Glomerular visceral epithelial cell (primary cell): ENCODE measurements around the gene IFRD1.
"Not testable (repeated sequence)": the region's sequence is repeated elsewhere in the genome, so short reads cannot be mapped to it uniquely, and the experiment has no call there.

Experiments used
- DNase-seq: peaks from one replicate; pipeline ENCODE4 v3.0.0-alpha.2; 2016; ENCODE audit errors: extremely low spot score

IFRD1 gene

DNA sequence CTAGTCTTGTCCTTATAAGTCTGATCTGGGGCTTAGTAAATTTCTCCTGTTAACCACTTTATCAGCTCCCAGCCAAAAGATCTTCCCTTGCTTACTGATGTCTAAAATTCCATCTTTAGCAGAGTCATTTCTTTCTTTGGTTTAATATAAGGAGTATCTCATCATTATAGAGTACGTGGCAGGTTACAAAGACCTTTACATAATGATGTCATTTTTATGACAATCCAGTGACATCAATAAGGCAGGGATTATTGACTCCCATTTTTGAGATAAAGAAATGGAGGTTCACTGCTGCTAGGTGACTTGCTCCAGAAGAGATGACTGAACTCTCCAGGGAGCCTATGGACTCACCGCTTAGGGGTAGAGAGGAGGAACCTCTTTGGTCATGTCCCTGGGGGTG lies 8.1 kb upstream of the IFRD1 start:
- DNase-seq: no peak

- DNase-seq: no peak
These were observed 5.8 kb upstream of the IFRD1 start for GRCh38 chr7:112444505-112444904.

DNA sequence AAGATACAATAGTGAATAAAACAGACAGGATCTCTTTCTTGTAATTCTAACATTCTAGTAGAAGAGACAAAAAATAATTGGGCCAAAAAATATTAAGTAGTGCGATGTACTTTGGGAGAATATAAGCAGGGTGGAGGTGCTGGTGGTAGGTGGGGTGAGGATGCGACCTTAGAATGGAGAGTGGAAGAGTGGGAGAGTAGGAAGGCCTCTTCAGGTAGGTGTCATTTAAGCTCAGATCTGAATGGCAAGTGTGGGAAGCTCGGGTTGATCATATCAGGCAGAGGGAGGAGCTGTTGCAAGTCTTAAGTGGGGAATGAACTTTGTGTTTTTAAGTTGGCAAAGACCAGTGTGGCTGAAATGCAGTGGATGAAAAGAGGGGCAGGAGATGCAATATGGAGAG lies 3.8 kb upstream of the IFRD1 start:
- no peak for DNase-seq

GRCh38 chr7:112447406-112447805 lies 2.9 kb upstream of the IFRD1 start:
- no peak for DNase-seq

DNA sequence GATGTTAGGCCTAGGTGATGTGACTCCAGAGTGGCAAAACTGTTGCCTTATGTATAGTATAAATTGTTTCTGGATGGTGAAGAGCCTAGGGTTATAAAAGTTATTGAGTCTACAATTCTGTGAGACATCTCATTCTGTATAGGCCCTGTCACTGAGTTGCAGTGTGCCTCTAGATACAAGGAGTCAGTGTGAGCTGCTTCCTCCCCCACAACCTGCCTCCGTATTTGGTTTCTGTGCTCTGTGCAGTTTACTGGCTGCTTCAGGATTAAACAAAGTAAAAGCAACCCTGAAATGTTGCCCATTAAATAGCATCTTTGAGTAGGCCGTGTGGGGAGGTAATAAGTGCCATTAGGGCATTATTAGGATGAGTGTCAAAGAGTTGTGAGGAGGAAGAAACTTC lies 1.9 kb upstream of the IFRD1 start:
- DNase-seq: no peak

DNA sequence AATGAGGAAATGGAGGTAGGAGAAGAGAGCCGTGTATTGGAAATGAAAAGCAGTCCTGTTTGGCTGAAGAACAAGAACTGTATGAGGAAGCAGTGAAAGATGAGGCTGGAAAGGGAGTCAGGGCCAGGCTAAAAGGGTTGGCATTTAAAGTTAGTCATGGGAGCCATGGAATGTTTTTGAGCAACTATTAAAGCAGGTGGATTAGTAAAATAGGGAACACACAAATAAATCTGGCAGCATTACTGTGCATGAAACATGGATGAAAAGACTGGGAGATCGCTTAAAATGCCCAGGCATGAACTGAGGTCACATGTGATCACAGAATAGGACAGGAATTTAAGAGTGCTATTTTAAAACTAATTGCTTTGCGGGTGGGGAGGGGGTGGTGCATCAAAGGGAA lies 1.4 kb upstream of the IFRD1 start:
- DNase-seq: no peak

DNA sequence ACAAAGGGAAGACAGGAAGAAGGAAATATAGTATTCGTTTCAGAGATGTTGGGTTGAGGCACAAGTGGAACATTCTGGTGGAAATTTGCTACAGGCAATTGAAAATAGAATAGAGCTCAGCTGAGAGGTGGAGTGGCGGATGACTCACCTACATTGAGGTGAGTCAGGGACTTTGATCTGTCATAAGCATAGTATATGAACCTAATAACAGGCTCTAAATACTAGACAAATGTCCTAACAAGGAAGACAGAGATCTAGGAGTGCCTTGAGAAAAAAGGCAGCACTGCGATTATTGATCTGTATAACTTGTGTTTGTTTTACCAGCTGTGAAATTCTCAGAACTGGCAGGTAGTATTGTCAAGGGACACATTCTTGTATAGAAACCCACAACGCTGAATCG lies 907 bp upstream of the IFRD1 start:
- peak; percentile 51 for DNase-seq

DNA sequence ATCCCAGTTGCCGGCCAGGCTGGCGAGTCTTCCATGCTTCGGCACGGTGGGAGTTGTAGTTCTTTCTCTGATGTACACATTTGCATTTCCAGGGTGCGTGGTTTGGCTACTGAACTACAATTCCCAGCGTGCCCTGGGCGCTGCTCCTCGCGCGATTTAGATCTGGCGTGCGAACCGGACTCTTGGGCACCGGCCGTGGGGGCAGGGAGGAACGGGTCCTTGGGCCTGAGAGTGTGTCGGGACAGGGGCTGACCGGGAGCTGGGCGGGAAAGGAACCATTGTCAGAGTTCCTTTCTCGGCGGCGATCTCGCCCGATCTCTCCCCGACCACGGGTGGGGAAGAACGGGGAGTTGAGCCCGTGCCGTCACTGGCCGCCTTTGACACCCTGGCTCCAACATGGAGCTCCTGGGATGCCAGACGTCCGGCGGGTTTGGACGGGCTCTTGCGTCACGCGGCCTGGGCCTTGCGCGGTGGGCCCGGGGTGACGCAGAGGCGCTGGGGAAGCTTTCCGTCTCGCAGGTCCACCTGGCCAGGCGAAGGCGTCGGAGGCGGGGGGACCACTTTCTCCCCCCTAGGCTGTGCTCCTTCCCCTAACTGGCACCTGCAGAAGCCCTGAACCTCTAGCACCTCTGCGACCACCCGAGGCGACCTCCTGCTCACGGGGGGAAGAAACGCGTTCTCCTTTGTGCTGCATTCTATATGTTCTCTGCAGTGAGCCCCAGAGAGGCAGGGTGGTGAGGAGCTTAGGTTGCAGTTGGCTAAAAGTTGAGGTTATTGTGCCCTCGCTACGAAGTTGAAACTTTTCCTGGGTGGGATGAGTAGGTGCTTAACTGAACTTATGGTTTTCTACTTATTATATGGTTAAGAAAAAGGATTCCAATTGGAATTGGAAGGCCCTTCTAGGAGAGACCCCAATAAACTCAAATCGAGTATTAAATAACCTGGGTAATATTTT lies 824 bp downstream of the IFRD1 start:
- DNase-seq: peak; percentile 93

DNA sequence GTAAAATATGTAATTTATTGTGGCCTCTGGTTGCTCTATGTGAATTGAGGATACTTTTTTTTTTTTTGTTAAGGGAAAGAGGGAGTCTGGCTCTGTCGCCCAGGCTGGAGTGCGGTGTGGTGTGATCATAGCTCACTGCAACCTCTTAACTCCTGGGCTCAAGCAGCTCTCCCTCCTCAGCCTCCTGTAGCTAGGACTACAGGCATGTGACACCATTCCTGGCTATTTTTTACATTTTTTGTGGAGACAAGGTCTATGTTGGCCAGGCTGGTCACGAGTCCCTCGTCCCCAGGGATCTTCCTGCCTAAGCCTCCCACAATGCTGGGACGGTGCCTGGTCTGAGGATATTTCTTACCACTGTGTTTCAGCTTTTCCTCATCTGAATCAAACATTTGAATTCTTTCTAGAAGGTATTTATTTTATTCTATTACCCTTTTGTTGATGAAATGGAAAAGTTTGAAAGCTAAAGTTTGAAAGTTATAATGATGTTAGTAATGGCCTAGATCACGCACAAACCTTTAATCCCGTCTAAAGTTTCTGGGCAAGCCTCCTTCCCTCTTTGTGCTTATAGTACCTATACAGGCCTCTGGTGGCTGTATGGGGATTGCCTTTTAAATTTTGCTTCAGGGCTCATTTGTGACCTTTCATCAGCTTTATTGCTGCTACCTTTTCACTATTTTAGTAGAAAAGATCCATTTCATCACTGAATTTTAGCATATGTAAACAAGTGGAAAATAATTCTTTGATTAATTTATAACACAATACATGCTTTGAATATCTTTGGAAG lies 2.0 kb downstream of the IFRD1 start:
- peak; percentile 46 for DNase-seq

DNA sequence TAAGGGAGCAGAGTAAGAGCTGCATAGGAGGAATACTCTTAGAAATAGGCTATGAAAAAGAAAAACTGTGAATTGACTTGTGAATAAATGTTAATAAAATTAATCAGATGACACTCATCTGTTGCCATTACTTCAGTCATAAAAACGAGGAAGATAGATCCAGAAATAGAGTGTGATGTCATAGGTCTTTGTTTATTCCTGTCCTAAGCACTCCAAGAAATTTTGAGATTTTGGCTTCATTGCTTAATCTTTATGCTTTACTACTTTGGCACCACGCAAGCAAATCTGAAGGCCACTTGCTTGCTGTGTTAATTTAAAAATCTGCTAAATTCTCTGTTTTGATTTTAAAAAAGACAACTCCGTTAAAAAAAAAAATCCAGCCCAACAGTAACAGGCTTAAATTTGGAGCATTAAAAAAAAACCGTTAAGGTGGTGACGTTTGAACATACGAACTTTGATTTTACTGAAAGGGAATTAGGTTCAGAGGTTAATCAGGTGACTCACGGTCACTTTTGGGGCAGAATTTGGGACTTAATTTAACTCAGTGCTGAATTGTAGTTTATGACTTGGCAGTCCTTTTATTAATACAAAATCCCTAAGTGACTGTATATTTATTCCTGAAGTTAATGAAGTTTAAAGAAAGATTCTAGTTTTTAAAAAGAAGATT lies 3.4 kb downstream of the IFRD1 start:
- DNase-seq: peak; percentile 12

DNA sequence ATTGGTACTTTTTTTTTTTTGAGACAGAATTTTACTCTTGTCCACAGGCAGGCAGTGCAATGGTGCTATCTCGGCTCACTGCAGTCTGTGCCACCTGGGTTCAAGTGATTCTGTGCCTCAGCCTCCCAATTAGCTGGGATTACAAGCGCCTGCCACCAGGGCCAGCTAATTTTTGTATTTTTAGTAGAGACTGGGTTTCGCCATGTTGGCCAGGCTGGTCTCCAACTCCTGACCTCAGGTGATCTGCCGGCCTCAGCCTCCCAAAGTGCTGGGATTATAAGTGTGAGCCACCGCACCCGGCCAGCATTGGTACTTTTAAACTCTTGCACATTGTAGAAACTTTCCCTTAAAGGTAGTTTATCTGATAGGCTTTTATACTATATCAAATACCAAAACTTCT lies 3.9 kb downstream of the IFRD1 start:
- DNase-seq: not testable (repeated sequence)

GRCh38 chr7:112459645-112460044 lies 9.4 kb downstream of the IFRD1 start:
- DNase-seq: no peak

DNA sequence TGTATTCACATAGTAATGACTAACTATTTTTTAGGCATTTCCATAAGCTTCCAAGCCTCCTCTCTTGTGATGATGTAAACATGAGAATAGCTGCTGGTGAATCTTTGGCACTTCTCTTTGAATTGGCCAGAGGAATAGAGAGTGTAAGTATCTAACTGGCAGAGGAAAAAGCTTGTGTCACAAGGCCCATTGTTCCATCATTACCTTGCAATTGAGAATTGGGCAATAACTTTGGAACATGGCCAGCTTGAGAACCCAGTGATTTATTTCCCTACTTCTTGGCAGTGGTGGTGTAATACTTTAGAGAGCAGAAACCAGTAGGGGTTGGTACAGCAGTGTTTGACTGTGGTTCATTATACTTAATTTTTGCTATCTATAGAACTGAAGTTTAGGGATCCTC lies 12.0 kb downstream of the IFRD1 start:
- peak; percentile 45 for DNase-seq

GRCh38 chr7:112467867-112468266 lies 17.6 kb downstream of the IFRD1 start:
- DNase-seq: no peak

DNA sequence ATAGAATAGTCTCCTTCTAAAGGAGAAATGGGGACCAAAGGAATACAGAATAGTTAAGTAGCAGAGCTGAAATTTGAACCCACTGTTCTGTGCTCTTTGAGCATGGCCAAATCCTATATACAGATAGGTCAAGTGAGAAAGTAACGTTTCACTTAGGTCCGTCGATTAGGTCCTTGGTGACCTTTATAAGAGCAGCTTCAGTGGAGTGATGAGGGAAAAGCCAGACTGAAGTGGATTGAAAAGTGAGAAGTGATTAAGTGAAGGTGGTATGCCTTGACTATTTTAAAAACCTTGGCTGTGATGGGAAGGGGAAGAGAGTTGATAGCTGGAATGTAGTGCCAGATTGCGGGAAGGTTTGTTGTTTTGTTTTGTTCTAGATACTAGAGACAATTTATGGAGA lies 19.9 kb downstream of the IFRD1 start:
- DNase-seq: no peak

- no peak for DNase-seq
These were observed 26.3 kb downstream of the IFRD1 start for GRCh38 chr7:112476390-112477052.

DNA sequence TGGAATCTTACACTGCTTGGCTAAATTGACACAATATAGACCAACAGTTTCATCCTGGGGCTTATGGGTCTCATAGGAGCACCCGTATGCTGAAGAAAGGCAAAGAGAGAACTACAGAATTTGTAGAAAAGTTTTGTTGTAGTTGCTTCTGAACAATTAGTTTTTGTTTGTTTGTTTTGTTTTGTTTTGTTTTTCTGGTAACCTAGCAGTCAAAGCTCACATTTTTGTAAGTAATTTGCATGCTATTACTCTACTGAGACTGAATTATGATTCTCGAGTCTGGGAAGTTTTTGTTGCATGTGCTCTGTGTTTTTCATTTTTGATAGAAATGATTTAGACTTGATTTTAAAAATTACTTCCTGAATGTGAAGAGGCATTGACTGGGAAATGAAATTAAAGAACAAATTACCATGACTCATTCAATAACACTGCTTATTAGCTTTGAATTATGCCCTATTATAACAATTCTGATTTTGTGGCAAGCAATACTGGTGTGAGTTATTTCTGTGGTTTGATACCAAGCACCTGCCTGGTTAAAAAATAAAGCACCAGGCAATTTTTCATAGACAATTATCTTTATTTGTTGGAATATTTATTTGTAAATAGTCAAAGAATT lies 31.0 kb downstream of the IFRD1 start:
- DNase-seq: no peak

GRCh38 chr7:112481833-112482670 lies 31.8 kb downstream of the IFRD1 start:
- DNase-seq: peak; percentile 74

DNA sequence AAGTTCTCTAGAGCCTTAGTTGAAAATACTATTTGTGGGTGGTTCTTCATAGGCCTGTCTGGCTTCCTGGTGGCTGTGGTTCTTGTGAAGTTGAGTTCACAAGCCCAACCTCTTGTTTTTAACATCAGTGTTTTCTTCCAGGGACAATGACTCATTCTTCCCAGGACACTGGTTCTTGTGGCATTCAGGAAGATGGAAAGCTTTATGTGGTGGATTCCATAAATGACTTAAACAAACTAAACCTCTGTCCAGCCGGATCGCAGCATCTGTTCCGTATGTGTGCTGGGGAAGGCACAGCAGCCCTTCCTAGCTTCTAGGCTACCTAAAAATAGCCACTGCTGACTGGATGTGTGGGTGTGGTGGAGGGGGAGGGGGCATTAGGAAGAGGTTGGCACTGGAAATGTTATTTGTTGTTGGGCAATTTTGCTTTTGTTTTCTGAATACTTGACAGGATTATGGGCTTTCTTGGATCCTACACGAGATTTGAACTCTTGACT lies 34.5 kb downstream of the IFRD1 start:
- peak; percentile 66 for DNase-seq

GRCh38 chr7:112485766-112486165 lies 35.5 kb downstream of the IFRD1 start:
- DNase-seq: no peak
